Liver (tissue), 9 donors: Measurements from ENCODE around the gene SMAD7. TPM values are rescaled to one million over a fixed set of nuclear protein-coding genes. Genes with fewer than 3 reads are reported as not detected.

Experiments used
- DNase-seq: peaks from one replicate; pipeline ENCODE4 v3.0.0-alpha.2; 2017; ENCODE audit warnings: low spot score
- H3K27ac ChIP-seq, 2 donors: one replicate each; pipeline ENCODE4 v1.7.0; 2013; ENCODE audit warnings: inconsistent platforms in 2 of 2, low read length in 2 of 2, control low read depth in 1 of 2, low read depth in 1 of 2, mild to moderate bottlenecking in 1 of 2
- H3K27me3 ChIP-seq, 4 donors: one replicate each; pipeline versions ENCODE4 v1.6.1 to v1.7.0; 2013; ENCODE audit warnings: low read length in 3 of 4, inconsistent platforms in 1 of 4, mild to moderate bottlenecking in 1 of 4, moderate library complexity in 1 of 4; ENCODE audit not compliant: control insufficient read depth in 4 of 4, insufficient read depth in 4 of 4
- H3K36me3 ChIP-seq, 4 donors: one replicate each; pipeline versions ENCODE4 v1.6.1 to v1.7.0; 2013; ENCODE audit warnings: low read length in 3 of 4, mild to moderate bottlenecking in 3 of 4, low read depth in 1 of 4, moderate library complexity in 1 of 4; ENCODE audit not compliant: control insufficient read depth in 4 of 4, insufficient read depth in 3 of 4
- H3K4me1 ChIP-seq, 4 donors: one replicate each; pipeline versions ENCODE4 v1.6.1 to v1.7.0; 2013; ENCODE audit warnings: low read length in 3 of 4, mild to moderate bottlenecking in 3 of 4, moderate library complexity in 1 of 4; ENCODE audit not compliant: control insufficient read depth in 4 of 4, insufficient read depth in 4 of 4
- H3K4me3 ChIP-seq, 3 donors: one replicate each; pipeline versions ENCODE4 v1.6.1 to v1.7.0; 2013; ENCODE audit warnings: low read length in 3 of 3, control low read depth in 1 of 3, low read depth in 1 of 3, mild to moderate bottlenecking in 1 of 3
- H3K9ac ChIP-seq, 2 donors: one replicate each; pipeline ENCODE4 v1.7.0; 2013; ENCODE audit warnings: low read length in 2 of 2, mild to moderate bottlenecking in 2 of 2, moderate library complexity in 2 of 2, control low read depth in 1 of 2, low read depth in 1 of 2
- H3K9me3 ChIP-seq, 4 donors: one replicate each; pipeline versions ENCODE4 v1.6.1 to v1.7.0; 2013; ENCODE audit warnings: low read length in 3 of 4; ENCODE audit not compliant: control insufficient read depth in 4 of 4
- ATF3 ChIP-seq: IDR thresholded peaks from 2 replicates; pipeline ENCODE4 v1.6.1; 2016; ENCODE audit warnings: antibody characterized with exemption
- EGR1 ChIP-seq, 2 donors: IDR thresholded peaks; 2 replicates each; pipeline ENCODE4 v1.6.1; 2016 to 2018; ENCODE audit warnings: antibody characterized with exemption in 2 of 2, low read depth in 2 of 2
- FOXA1 ChIP-seq: IDR thresholded peaks from 2 replicates; pipeline ENCODE4 v1.6.1; 2016; ENCODE audit warnings: antibody characterized with exemption
- FOXA2 ChIP-seq: IDR thresholded peaks from 2 replicates; pipeline ENCODE4 v1.6.1; 2016; ENCODE audit warnings: antibody characterized with exemption
- GABPA ChIP-seq, 2 donors: IDR thresholded peaks in 1 of 2; conservative IDR thresholded peaks in 1 of 2; 2 replicates each; pipeline ENCODE4 v1.6.1; 2016; ENCODE audit warnings: antibody characterized with exemption in 2 of 2, mild to moderate bottlenecking in 1 of 2, moderate library complexity in 1 of 2
- HNF4A ChIP-seq, 2 donors: conservative IDR thresholded peaks; 2 replicates each; pipeline ENCODE4 v1.6.1; 2016; ENCODE audit warnings: antibody characterized with exemption in 2 of 2, mild to moderate bottlenecking in 2 of 2
- HNF4G ChIP-seq: IDR thresholded peaks from 2 replicates; pipeline ENCODE4 v1.6.1; 2016; ENCODE audit warnings: antibody characterized with exemption
- JUND ChIP-seq, 2 donors: IDR thresholded peaks; 2 replicates each; pipeline ENCODE4 v1.6.1; 2016; ENCODE audit warnings: antibody characterized with exemption in 2 of 2
- NR2F2 ChIP-seq: IDR thresholded peaks from 2 replicates; pipeline ENCODE4 v1.6.1; 2016; ENCODE audit warnings: antibody characterized with exemption
- RAD21 ChIP-seq, 2 donors: IDR thresholded peaks; 2 replicates each; pipeline ENCODE4 v1.6.1; 2016; ENCODE audit warnings: antibody characterized with exemption in 2 of 2, mild to moderate bottlenecking in 2 of 2
- REST ChIP-seq: IDR thresholded peaks from 2 replicates; pipeline ENCODE4 v1.6.1; 2016; ENCODE audit warnings: antibody characterized with exemption, mild to moderate bottlenecking
- RXRA ChIP-seq, 2 donors: IDR thresholded peaks; 2 replicates each; pipeline ENCODE4 v1.6.1; 2017 to 2018; ENCODE audit warnings: antibody characterized with exemption in 2 of 2, mild to moderate bottlenecking in 1 of 2
- SP1 ChIP-seq: IDR thresholded peaks from 2 replicates; pipeline ENCODE4 v1.6.1; 2018; ENCODE audit warnings: antibody characterized with exemption, mild to moderate bottlenecking
- TAF1 ChIP-seq: conservative IDR thresholded peaks from 2 replicates; pipeline ENCODE4 v1.6.1; 2016; ENCODE audit warnings: antibody characterized with exemption, mild to moderate bottlenecking
- WGBS: extraction: QIAGEN DNeasy Blood & Tissue Kit; methylation state at CpG from one replicate; pipeline ENCODE4 v1.1.7; 2013; 5-methylcytosine and 5-hydroxymethylcytosine counted together
- polyA plus RNA-seq, 2 donors: library from polyadenylated mRNA; stranded (reverse) in 1 of 2; unstranded in 1 of 2; fragments of 200-250 nt in 1 of 2; fragments of >200 nt in 1 of 2; fragmentation: Nextera tagmentation in 1 of 2; extraction: Ambion mirVana in 1 of 2; gene quantifications; one replicate each; pipeline versions ENCODE4 v1.2.1 to v1.2.3, GENCODE V29; 2013 to 2015
- total RNA-seq, 2 donors: library from RNA; depleted of rRNA; stranded (reverse); fragments of >200 nt; gene quantifications; one replicate each; pipeline ENCODE4 v1.2.3, GENCODE V29; 2014
- donor health status: healthy.
- donor health status: healthy.
- donor health status: healthy.
- donor health status: healthy.
- donor health status: healthy.

The SMAD7 gene
- total and polyA plus RNA-seq, 4 donors = 3.2 to 11.8 (median 10.1) TPM

DNA sequence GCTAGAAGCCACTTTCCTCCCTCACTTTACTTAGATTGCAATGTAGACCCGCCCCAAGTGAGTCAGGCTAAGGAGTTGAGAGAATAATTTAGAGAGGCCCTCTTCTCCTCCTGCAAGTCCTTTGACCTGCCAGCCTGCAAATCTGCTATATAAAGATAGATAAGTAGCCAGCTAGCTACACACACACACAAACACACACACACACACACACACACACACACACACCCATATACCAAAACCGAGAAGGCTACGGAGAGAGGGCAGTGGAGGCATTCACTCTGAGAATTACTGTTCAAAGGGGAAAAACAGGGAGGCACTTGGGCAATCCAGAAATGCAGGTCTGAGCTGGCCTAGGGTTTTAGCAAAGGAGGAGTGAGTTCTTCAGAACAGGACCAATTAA is 23.0 kb upstream of the SMAD7 start:
- 84% methylated on average over 3 of the region's 3 CpGs for WGBS
- Histone ChIP-seq H3K9me3 (no peaks in the 10 kb centered on the region), H3K4me3 (no peak overlapping the region), H3K36me3 (no peaks in the 10 kb centered on the region), H3K9ac (no peak overlapping the region), H3K27ac (no peak overlapping the region), H3K27me3 (no peaks in the 10 kb centered on the region), H3K4me1 (peaks cover 0 to 8% (median 3%) of the 10 kb centered on the region in 4 donors)
- TF ChIP-seq REST = no peak
- no peak for TF ChIP-seq HNF4A (conservative IDR thresholded peaks at IDR 0.05)
- DNase-seq = no peak

DNA sequence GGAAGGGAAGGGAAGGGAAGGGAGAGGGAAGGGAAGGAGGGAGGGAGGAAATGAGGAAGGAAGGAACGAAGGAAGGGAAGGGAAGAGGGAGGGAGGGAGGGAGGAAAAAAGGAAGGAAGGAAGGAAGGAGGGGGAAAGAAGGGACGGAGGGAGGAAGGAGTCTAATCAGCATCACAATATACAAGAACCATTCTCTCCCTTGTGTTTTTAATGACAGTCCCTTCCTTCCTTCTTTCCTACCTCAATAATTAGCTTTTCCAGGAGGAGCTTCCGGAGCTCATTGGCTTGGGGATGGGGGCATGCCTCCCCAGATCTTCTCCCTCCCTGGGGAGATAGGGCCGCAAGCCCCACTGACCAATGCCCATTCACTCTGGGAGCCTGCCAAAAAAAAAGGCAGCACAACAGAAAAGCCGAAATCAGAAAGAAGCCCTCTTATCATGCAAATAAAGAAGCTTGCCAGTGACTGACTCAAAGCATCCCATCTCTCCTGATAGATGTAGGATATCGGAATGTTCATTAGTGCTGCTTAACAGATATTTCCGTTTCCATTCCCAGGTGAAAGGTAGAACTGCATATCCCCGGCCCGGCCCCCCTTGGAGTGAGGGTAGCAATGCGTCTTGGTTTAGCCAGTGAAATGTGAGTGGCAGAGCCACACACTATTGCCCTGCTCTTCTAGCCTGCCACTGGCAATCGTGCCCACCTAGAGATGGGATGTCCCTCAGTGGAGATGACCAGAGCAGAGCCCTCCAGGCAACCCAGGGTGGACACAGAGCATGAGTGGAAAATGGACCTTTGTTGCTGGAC is 17.8 kb upstream of the SMAD7 start:
- Histone ChIP-seq H3K27ac (no peak overlapping the region), H3K36me3 (no peaks in the 10 kb centered on the region), H3K27me3 (no peaks in the 10 kb centered on the region), H3K4me1 (no peaks in the 10 kb centered on the region), H3K4me3 (no peak overlapping the region), H3K9ac (no peak overlapping the region), H3K9me3 (no peaks in the 10 kb centered on the region)
- no peak for DNase-seq
- TF ChIP-seq FOXA2 (no peak), HNF4G (no peak), JUND (IDR thresholded peaks at IDR 0.05) (no peak), RXRA (IDR thresholded peaks at IDR 0.05) (no peak), RAD21 (IDR thresholded peaks at IDR 0.05) (no peak), GABPA (IDR thresholded peaks at IDR 0.05 in 1 of 2, conservative IDR thresholded peaks at IDR 0.05 in 1 of 2) (no peak), SP1 (no peak), TAF1 (no peak), REST (no peak), NR2F2 (no peak), FOXA1 (no peak), ATF3 (no peak), EGR1 (IDR thresholded peaks at IDR 0.05; ENCODE audit: low read depth in 2 of 2) (no peak)
- WGBS = 81% methylated on average over 11 of the region's 11 CpGs
